ENCODE measurements around the gene CLEC5A. TPM values are rescaled to one million over a fixed set of nuclear protein-coding genes. Genes with fewer than 3 reads are reported as not detected.

Gene CLEC5A
- total RNA-seq, 1 experiment from 2014 or later, result not detected

- no peak within 1 kb of the TSS for H3K9ac ChIP-seq (ENCODE audit: extremely low read depth, insufficient read length, low read length)
- no peak within 1 kb of the TSS for H4K5ac ChIP-seq (ENCODE audit: insufficient read length, low read depth, low read length)
- H2AK5ac ChIP-seq (ENCODE audit: insufficient read length, low read length), result no peak within 1 kb of the TSS
- H3K27ac Mint-ChIP-seq, result no peak within 1 kb of the TSS
- H3K4me1 ChIP-seq (ENCODE audit: insufficient read depth, low read length), result no peaks in the 10 kb centered on the region
- peaks cover 8 to 14% of the 10 kb centered on the region in 2 experiments for H3K4me1 Mint-ChIP-seq
- H3K27me3 ChIP-seq (ENCODE audit: insufficient read depth, low read length), result no peaks in the 10 kb centered on the region
- H3K4ac ChIP-seq (ENCODE audit: low read depth, low read length), result no peak within 1 kb of the TSS
- H2BK12ac ChIP-seq (ENCODE audit: insufficient read length, low read depth, low read length), result no peak within 1 kb of the TSS
- no peak within 1 kb of the TSS for H4K91ac ChIP-seq (ENCODE audit: insufficient read length, low read depth, low read length)
- H3K27ac ChIP-seq (ENCODE audit: insufficient read length, low read depth, low read length), result no peak within 1 kb of the TSS
- no peak within 1 kb of the TSS for H2BK20ac ChIP-seq (ENCODE audit: low read depth, low read length, poor library complexity, severe bottlenecking)
- H3K4me3 Mint-ChIP-seq, result no peak within 1 kb of the TSS
- no peaks in the 10 kb centered on the region for H3K36me3 Mint-ChIP-seq (ENCODE audit: insufficient read depth in 1 of 3, low read depth in 3 of 3)
- H3K27me3 Mint-ChIP-seq (ENCODE audit: low read depth), result peaks cover 9% of the 10 kb centered on the region; the same call in 1 of the 2 replicates
- H2AFZ ChIP-seq (ENCODE audit: low read length), result no peak within 1 kb of the TSS
- H3T11ph ChIP-seq (ENCODE audit: low read length), result no peak within 1 kb of the TSS
- H4K8ac ChIP-seq (replicated peaks; ENCODE audit: insufficient read length, low read depth, low read length), result no peak within 1 kb of the TSS
- no peaks in the 10 kb centered on the region for H3K9me3 ChIP-seq (ENCODE audit: control insufficient read depth, low read depth, low read length)
- H2BK5ac ChIP-seq (ENCODE audit: insufficient read length, low read length), result no peak within 1 kb of the TSS
- no CpG with 5 or more reads among the region's 7 CpGs for WGBS (ENCODE audit: extremely low coverage, insufficient read length, low lambda C conversion rate)
- TF ChIP-seq, protein P1, sequence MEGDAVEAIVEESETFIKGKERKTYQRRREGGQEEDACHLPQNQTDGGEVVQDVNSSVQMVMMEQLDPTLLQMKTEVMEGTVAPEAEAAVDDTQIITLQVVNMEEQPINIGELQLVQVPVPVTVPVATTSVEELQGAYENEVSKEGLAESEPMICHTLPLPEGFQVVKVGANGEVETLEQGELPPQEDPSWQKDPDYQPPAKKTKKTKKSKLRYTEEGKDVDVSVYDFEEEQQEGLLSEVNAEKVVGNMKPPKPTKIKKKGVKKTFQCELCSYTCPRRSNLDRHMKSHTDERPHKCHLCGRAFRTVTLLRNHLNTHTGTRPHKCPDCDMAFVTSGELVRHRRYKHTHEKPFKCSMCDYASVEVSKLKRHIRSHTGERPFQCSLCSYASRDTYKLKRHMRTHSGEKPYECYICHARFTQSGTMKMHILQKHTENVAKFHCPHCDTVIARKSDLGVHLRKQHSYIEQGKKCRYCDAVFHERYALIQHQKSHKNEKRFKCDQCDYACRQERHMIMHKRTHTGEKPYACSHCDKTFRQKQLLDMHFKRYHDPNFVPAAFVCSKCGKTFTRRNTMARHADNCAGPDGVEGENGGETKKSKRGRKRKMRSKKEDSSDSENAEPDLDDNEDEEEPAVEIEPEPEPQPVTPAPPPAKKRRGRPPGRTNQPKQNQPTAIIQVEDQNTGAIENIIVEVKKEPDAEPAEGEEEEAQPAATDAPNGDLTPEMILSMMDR (conservative IDR thresholded peaks at IDR 0.05), result no peak
- no peak within 1 kb of the TSS for H3K23ac ChIP-seq (ENCODE audit: insufficient read length, low read depth, low read length)
- H2BK120ac ChIP-seq (ENCODE audit: low read depth, low read length, poor library complexity, severe bottlenecking), result no peak within 1 kb of the TSS
- no peak within 1 kb of the TSS for H3K14ac ChIP-seq (ENCODE audit: insufficient read depth, low read length)
- no peak for DNase-seq
- no peaks in the 10 kb centered on the region for H3K23me2 ChIP-seq (ENCODE audit: insufficient read length, low read depth, low read length, poor library complexity, severe bottlenecking)
- H3K18ac ChIP-seq (ENCODE audit: insufficient read length, low read depth, low read length), result no peak within 1 kb of the TSS
- H3K9me3 Mint-ChIP-seq, result no peaks in the 10 kb centered on the region
- no peak within 1 kb of the TSS for H3K4me2 ChIP-seq (ENCODE audit: insufficient read depth, insufficient read length, low read length)
- H2BK15ac ChIP-seq (ENCODE audit: low read depth, low read length), result no peak within 1 kb of the TSS
- H3K79me1 ChIP-seq (ENCODE audit: insufficient read depth, low read depth, low read length, poor library complexity, severe bottlenecking), result no peaks in the 10 kb centered on the region
- no peak within 1 kb of the TSS for H3K56ac ChIP-seq (ENCODE audit: insufficient read length, low read depth, low read length)
- H4K20me1 ChIP-seq (ENCODE audit: control insufficient read depth, insufficient read depth, insufficient read length), result no peaks in the 10 kb centered on the region
- H3K79me2 ChIP-seq (ENCODE audit: insufficient read depth, low read length), result no peaks in the 10 kb centered on the region
Measured at GRCh38 chr7:141973673-141974072, 26.9 kb upstream of the CLEC5A start, which contains the start of gene TAS2R38. Gene TAS2R38, minus strand, starts transcription at chr7:141973773. Its CDS starts 84 bp downstream, at chr7:141973689.
